H1 (cell line): ENCODE results near the gene SIMC1. TPM values are rescaled to one million over a fixed set of nuclear protein-coding genes. Genes with fewer than 3 reads are reported as not detected.

Source experiments
- CTCF ChIA-PET: fragments of 300-600 bp; sonication (Branson Sonifier 250); formaldehyde crosslinking; loops from one replicate; lab custom pipeline; 2021; ENCODE audit not compliant: partially characterized antibody; lab: Charles Lee
- POLR2A ChIA-PET: fragments of 300-600 bp; sonication (Branson Sonifier 250); formaldehyde crosslinking; loops from one replicate; lab custom pipeline; 2021; ENCODE audit warnings: inconsistent platforms; ENCODE audit not compliant: partially characterized antibody; lab: Charles Lee
- DNase-seq, 2 experiments: peaks; one replicate each; pipeline versions ENCODE4 v3.0.0 to v3.0.0-alpha.2; 2010 to 2022; ENCODE audit warnings: low spot score in 2 of 2, low read depth in 1 of 2, mixed read lengths in 1 of 2
- FAIRE-seq: peaks from 2 replicates; lab custom pipeline; 2011; peaks lifted over from hg19 to GRCh38; lab: Jason Lieb, UNC
- H2AFZ ChIP-seq: 2 replicates; pipeline ENCODE4 v1.8.1; 2012; ENCODE audit warnings: low read length, inconsistent platforms
- H2AK5ac ChIP-seq: 2 replicates; pipeline ENCODE4 v1.6.1; 2013; ENCODE audit warnings: low read depth, low read length
- H2BK120ac ChIP-seq: replicated peaks from 2 replicates; pipeline ENCODE3; 2013; ENCODE audit warnings: low read depth, low read length, inconsistent platforms
- H2BK12ac ChIP-seq: 2 replicates; pipeline ENCODE4 v1.6.1; 2013; ENCODE audit warnings: low read depth, low read length
- H2BK15ac ChIP-seq: 2 replicates; pipeline ENCODE4 v1.6.1; 2013; ENCODE audit warnings: low read length
- H2BK20ac ChIP-seq: 2 replicates; pipeline ENCODE4 v1.6.1; 2013; ENCODE audit warnings: low read length
- H2BK5ac ChIP-seq: 2 replicates; pipeline ENCODE4 v1.6.1; 2013; ENCODE audit warnings: low read depth, low read length
- H3K14ac ChIP-seq: 2 replicates; pipeline ENCODE4 v1.6.1; 2013; ENCODE audit warnings: inconsistent platforms; ENCODE audit not compliant: insufficient read length
- H3K18ac ChIP-seq: 2 replicates; pipeline ENCODE4 v1.6.1; 2013; ENCODE audit warnings: low read length; ENCODE audit errors: extremely low read depth
- H3K23ac ChIP-seq: 2 replicates; pipeline ENCODE4 v1.6.1; 2013; ENCODE audit warnings: inconsistent platforms; ENCODE audit not compliant: insufficient read length
- H3K23me2 ChIP-seq: 2 replicates; pipeline ENCODE4 v1.6.1; 2013; ENCODE audit warnings: low read depth, low read length
- H3K27ac ChIP-seq: 2 replicates; pipeline ENCODE4 v1.6.1; 2011; ENCODE audit warnings: low read depth, low read length, inconsistent platforms
- H3K27me3 ChIP-seq, 4 experiments: replicated peaks in 1 of 4; 1 replicate in 1 of 4; 2 replicates in 3 of 4; pipeline versions ENCODE4 v1.6.1 to v1.8.1; 2011 to 2013; ENCODE audit warnings: low read length in 3 of 4, mild to moderate bottlenecking in 3 of 4, inconsistent platforms in 2 of 4, mixed read lengths in 2 of 4, moderate library complexity in 1 of 4; ENCODE audit not compliant: control insufficient read depth in 3 of 4, insufficient read depth in 3 of 4; ENCODE audit errors: extremely low read depth in 1 of 4
- H3K36me3 ChIP-seq, 4 experiments: 2 replicates each; pipeline versions ENCODE4 v1.6.1 to v1.8.1; 2011 to 2013; ENCODE audit warnings: mild to moderate bottlenecking in 4 of 4, low read length in 3 of 4, moderate library complexity in 2 of 4, control low read depth in 1 of 4, inconsistent platforms in 1 of 4; ENCODE audit not compliant: insufficient read depth in 4 of 4, control insufficient read depth in 2 of 4
- H3K4ac ChIP-seq: replicated peaks from 2 replicates; pipeline ENCODE3; 2013; ENCODE audit warnings: low read length, low read depth, mixed read lengths, inconsistent platforms; ENCODE audit not compliant: insufficient read length
- H3K4me1 ChIP-seq, 4 experiments: replicated peaks in 1 of 4; 1 replicate in 1 of 4; 2 replicates in 3 of 4; pipeline versions ENCODE4 v1.6.1 to v1.8.1; 2011 to 2013; ENCODE audit warnings: low read length in 3 of 4, inconsistent platforms in 2 of 4, mixed read lengths in 1 of 4; ENCODE audit not compliant: insufficient read depth in 4 of 4, control insufficient read depth in 3 of 4
- H3K4me2 ChIP-seq, 2 experiments: 2 replicates each; pipeline versions ENCODE4 v1.6.1 to v1.8.1; 2011 to 2013; ENCODE audit warnings: low read depth in 2 of 2, low read length in 2 of 2, control low read depth in 1 of 2, inconsistent platforms in 1 of 2, mild to moderate bottlenecking in 1 of 2; ENCODE audit not compliant: insufficient read depth in 1 of 2
- H3K4me3 ChIP-seq, 4 experiments: fragments of 200-600, 300-600 bp in 1 of 4; sonication (generic), shearing (Covaris generic), sonication (Bioruptor Twin) in 1 of 4; 2 replicates each; pipeline versions ENCODE4 v1.5.1 to v1.8.1; 2011 to 2016; ENCODE audit warnings: low read length in 4 of 4, low read depth in 3 of 4, control low read depth in 2 of 4, inconsistent platforms in 2 of 4, mild to moderate bottlenecking in 2 of 4, mixed read lengths in 1 of 4, moderate library complexity in 1 of 4; ENCODE audit not compliant: insufficient read depth in 2 of 4; ENCODE audit errors: extremely low read depth in 1 of 4
- H3K56ac ChIP-seq: replicated peaks from 2 replicates; pipeline ENCODE3; 2013; ENCODE audit warnings: low read depth, mild to moderate bottlenecking, mixed read lengths, low read length, inconsistent platforms; ENCODE audit not compliant: insufficient read length
- H3K79me1 ChIP-seq: 2 replicates; pipeline ENCODE4 v1.6.1; 2013; ENCODE audit warnings: low read depth, low read length, control low read depth
- H3K79me2 ChIP-seq, 2 experiments: 2 replicates each; pipeline versions ENCODE4 v1.6.1 to v1.8.1; 2012 to 2013; ENCODE audit warnings: low read length in 2 of 2, mild to moderate bottlenecking in 2 of 2, inconsistent platforms in 1 of 2; ENCODE audit not compliant: insufficient read depth in 2 of 2, control insufficient read depth in 1 of 2
- H3K9ac ChIP-seq, 4 experiments: replicated peaks in 1 of 4; 1 replicate in 1 of 4; 2 replicates in 3 of 4; pipeline versions ENCODE4 v1.6.1 to v1.8.1; 2011 to 2013; ENCODE audit warnings: low read depth in 3 of 4, low read length in 3 of 4, control low read depth in 2 of 4, mild to moderate bottlenecking in 2 of 4, moderate library complexity in 2 of 4, inconsistent platforms in 1 of 4; ENCODE audit errors: extremely low read depth in 1 of 4
- H3K9me3 ChIP-seq, 2 experiments: 2 replicates each; pipeline versions ENCODE4 v1.6.1 to v1.8.1; 2012 to 2013; ENCODE audit warnings: mild to moderate bottlenecking in 2 of 2, moderate library complexity in 2 of 2, control low read depth in 1 of 2, inconsistent platforms in 1 of 2, low read depth in 1 of 2, low read length in 1 of 2, mixed read lengths in 1 of 2; ENCODE audit not compliant: insufficient read depth in 2 of 2
- H4K20me1 ChIP-seq, 2 experiments: replicated peaks in 1 of 2; 2 replicates each; pipeline versions ENCODE3 to v1.8.1; 2011 to 2013; ENCODE audit warnings: inconsistent platforms in 2 of 2, low read length in 2 of 2, mild to moderate bottlenecking in 1 of 2; ENCODE audit not compliant: insufficient read depth in 2 of 2, control insufficient read depth in 1 of 2
- H4K5ac ChIP-seq: 2 replicates; pipeline ENCODE4 v1.6.1; 2013; ENCODE audit warnings: low read length, low read depth, mixed read lengths, inconsistent platforms; ENCODE audit not compliant: insufficient read length
- H4K8ac ChIP-seq: 2 replicates; pipeline ENCODE4 v1.8.0; 2013; ENCODE audit warnings: mild to moderate bottlenecking, moderate library complexity, low read length, inconsistent platforms; ENCODE audit not compliant: insufficient read depth; ENCODE audit errors: extremely low read depth
- H4K91ac ChIP-seq: replicated peaks from 2 replicates; pipeline ENCODE3; 2013; ENCODE audit warnings: low read length, mixed read lengths, inconsistent platforms; ENCODE audit not compliant: insufficient read length
- KDM4A ChIP-seq: IDR thresholded peaks from one replicate; pipeline ENCODE4 v1.7.1; 2012; ENCODE audit warnings: low read depth, mild to moderate bottlenecking, moderate library complexity, low read length, inconsistent platforms; ENCODE audit not compliant: severe bottlenecking
- POLR2A ChIP-seq, 2 experiments: IDR thresholded peaks; 1 replicate in 1 of 2; 2 replicates in 1 of 2; pipeline ENCODE4 v1.6.1; 2011; ENCODE audit warnings: low read depth in 2 of 2, low read length in 2 of 2, mild to moderate bottlenecking in 2 of 2; ENCODE audit errors: control extremely low read depth in 1 of 2
- SAP30 ChIP-seq: fragments of 300-600 bp; sonication (generic); IDR thresholded peaks from 2 replicates; pipeline ENCODE4 v1.7.1; 2012; ENCODE audit warnings: low read length, moderate library complexity, mild to moderate bottlenecking, inconsistent platforms; ENCODE audit not compliant: insufficient read depth, insufficient replicate concordance
- TCF12 ChIP-seq: IDR thresholded peaks from 2 replicates; pipeline ENCODE4 v1.6.1; 2011; ENCODE audit warnings: low read depth, mild to moderate bottlenecking, low read length
- WGBS, 2 experiments: shearing (Covaris generic) in 1 of 2; methylation state at CpG; one replicate each; pipeline versions ENCODE4 v1.1.6 to v1.1.7; 2013 to 2015; ENCODE audit warnings: low lambda C conversion rate in 2 of 2, mixed read lengths in 2 of 2, inconsistent platforms in 1 of 2, low coverage in 1 of 2, missing lambda C conversion rate in 1 of 2; ENCODE audit not compliant: insufficient replicate concordance in 2 of 2, insufficient coverage in 1 of 2, insufficient read length in 1 of 2; ENCODE audit errors: extremely low coverage in 1 of 2, missing lambda C conversion rate in 1 of 2; 5-methylcytosine and 5-hydroxymethylcytosine counted together
- polyA plus RNA-seq, 7 experiments: library from polyadenylated mRNA; depleted of rRNA in 3 of 7; stranded (reverse) in 5 of 7; unstranded in 2 of 7; fragments of >200 nt in 5 of 7; fragments of 200-250 nt in 2 of 7; gene quantifications; 1 replicate in 5 of 7; 2 replicates in 1 of 7; 4 replicates in 1 of 7; pipeline versions ENCODE4 v1.2.1 to v1.2.3, GENCODE V29; 2011 to 2013; ENCODE audit warnings: missing spikeins in 2 of 7, mixed read lengths in 2 of 7
- total RNA-seq: library from RNA; stranded (reverse); fragmentation: NEBNext Ultra II Directional; extraction: Animal tissue kit (Norgen Biotek cat#: 25700); gene quantifications from 2 replicates; pipeline ENCODE4 v1.2.1, GENCODE V29; 2021

The SIMC1 gene
- total and polyA plus RNA-seq, 2 of the 8 experiments (the other 6 are each of a cell fraction or from before 2014, with no cell fraction given), result 12.3 to 21.2 TPM

DNA sequence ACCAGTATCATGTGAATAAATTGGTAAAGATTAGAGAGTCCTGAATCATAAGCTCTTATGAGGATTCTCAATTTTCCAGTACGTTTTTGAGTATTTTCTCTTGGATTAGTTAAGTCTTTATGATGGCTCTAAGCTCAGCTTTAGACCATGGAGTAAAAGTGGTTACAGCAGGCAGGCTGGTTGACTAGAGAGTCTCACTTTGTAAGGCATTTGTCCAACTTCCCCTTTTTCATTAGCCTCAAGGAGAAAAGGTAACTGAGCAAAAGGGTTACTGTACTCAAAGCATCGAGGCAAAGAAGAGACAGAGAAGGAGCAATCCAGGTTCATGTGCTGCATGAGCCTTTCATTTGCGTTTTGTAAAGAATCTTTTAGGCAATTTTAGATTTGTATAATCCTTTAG, 141.7 kb downstream of the SIMC1 start:
- H2AK5ac ChIP-seq, result no peak overlapping the region
- H3K4ac ChIP-seq, result no peak overlapping the region
- peaks cover 18 to 36% (median 28%) of the 10 kb centered on the region in 4 experiments; a peak in 7 of 8 replicates for H3K36me3 ChIP-seq
- H3K27me3 ChIP-seq, result no peaks in the 10 kb centered on the region
- H4K8ac ChIP-seq, result no peak overlapping the region
- no peak overlapping the region for H3K4me2 ChIP-seq
- H2BK12ac ChIP-seq, result no peak overlapping the region
- no peak for TF ChIP-seq TCF12
- no peak for TF ChIP-seq SAP30
- TF ChIP-seq POLR2A (IDR thresholded peaks at IDR 0.05; ENCODE audit: control extremely low read depth in 1 of 2, low read depth in 2 of 2, low read length in 2 of 2), result no peak
- TF ChIP-seq KDM4A, result no peak
- TF ChIP-seq, all 59 proteins: peak for 0
- DNase-seq (no peak), FAIRE-seq (no peak)
- no peak overlapping the region for H4K5ac ChIP-seq
- no peaks in the 10 kb centered on the region for H3K9me3 ChIP-seq
- no peak overlapping the region for H3K27ac ChIP-seq
- peaks cover 2% of the 10 kb centered on the region; the same call in 1 of the 2 replicates for H3K23me2 ChIP-seq
- no peak overlapping the region for H2BK120ac ChIP-seq
- H3K4me3 ChIP-seq, result no peak overlapping the region
- no peaks in the 10 kb centered on the region for H3K79me2 ChIP-seq
- peaks cover 3 to 4% of the 10 kb centered on the region in 2 experiments for H4K20me1 ChIP-seq
- H2BK15ac ChIP-seq, result no peak overlapping the region
- no peak overlapping the region for H3K14ac ChIP-seq
- ChIA-PET CTCF (interaction anchor here (0.9 kb wide), 1 partner anchor 60 kb away, joined by 3 read pairs; no protein-coding TSS in a partner anchor), POLR2A (interaction anchor here (0.6 to 2.5 kb wide), 2 partner anchors 75 to 156 kb away, joined by 4 to 7 read pairs; no protein-coding TSS in a partner anchor)
- no peaks in the 10 kb centered on the region for H3K4me1 ChIP-seq
- no peak overlapping the region for H4K91ac ChIP-seq
- no peak overlapping the region for H2BK20ac ChIP-seq
- no peak overlapping the region for H2BK5ac ChIP-seq
- no peak overlapping the region for H3K18ac ChIP-seq
- no peak overlapping the region for H3K9ac ChIP-seq
- H3K23ac ChIP-seq, result no peak overlapping the region
- H2AFZ ChIP-seq, result no peak overlapping the region
- no peaks in the 10 kb centered on the region for H3K79me1 ChIP-seq
- no peak overlapping the region for H3K56ac ChIP-seq
- WGBS, 2 experiments, result 91% methylated on average over 3 of the region's 3 CpGs; no CpG with 5 or more reads in 1 of the 2 experiments
